Loucy (cell line): ENCODE results near the gene AGFG1.

Experiments
- CTCF ChIP-seq: fragments of 200-600 bp; sonication (generic); conservative IDR thresholded peaks from 2 replicates; pipeline ENCODE4 v1.5.1; 2014; ENCODE audit warnings: mild to moderate bottlenecking, antibody characterized with exemption, low read length
- EZH2phosphoT487 ChIP-seq: fragments of 200-600 bp; IDR thresholded peaks from 2 replicates; pipeline ENCODE4 v1.6.1; 2018; ENCODE audit warnings: antibody characterized with exemption, mild to moderate bottlenecking, moderate library complexity, borderline replicate concordance

DNA sequence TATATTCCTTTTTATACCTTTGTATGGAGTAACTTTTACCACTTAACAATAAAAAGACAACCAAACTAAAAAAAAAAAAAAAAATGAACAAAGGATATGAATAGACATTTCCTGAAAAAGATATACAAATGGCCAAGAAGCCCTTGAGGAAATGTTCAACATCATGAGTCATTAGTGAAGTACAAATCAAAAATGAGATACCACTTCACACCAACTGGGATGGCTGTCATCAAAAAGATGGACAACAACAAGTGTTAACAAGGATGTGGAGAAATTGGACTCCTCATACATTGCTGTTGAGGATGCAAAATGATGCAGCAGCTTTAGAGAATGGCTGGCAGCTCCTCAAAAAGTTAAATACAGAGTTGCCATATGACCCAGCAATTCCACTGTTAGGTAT is 104.2 kb downstream of the AGFG1 start:
- TF ChIP-seq CTCF: no peak
- no peak for TF ChIP-seq EZH2phosphoT487
